ENCODE measurements around the gene PSMD13. TPM values are rescaled to one million over a fixed set of nuclear protein-coding genes. Genes with fewer than 3 reads are reported as not detected.
"Not testable (repeated sequence)": the region's sequence is repeated elsewhere in the genome, so short reads cannot be mapped to it uniquely, and the experiment has no call there.

PSMD13 gene
- total RNA-seq, 2 experiments from 2014 or later, result 130 to 131 TPM

DNA sequence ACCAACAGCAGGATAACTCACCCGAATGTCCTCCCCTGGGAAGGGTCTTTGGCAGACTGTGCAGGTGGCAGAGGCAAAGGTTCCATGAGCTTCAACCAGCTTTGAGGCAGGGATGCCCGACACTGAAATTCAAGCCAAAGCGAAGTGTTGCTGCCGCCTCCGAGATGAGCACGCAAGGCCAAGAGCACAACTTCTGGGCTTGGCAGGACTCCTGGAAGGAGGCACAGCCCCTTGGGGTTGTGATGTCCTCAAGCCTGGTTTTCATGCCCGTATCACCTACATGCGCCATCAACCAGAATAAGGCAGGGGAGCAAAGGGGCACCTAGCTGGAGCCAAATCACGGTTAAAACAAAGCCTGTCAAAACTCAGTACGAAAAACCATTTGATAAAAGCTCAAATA is 6.3 kb upstream of the PSMD13 start:
- H3K27ac Mint-ChIP-seq, result no peak overlapping the region
- no peaks in the 10 kb centered on the region for H3K9me3 Mint-ChIP-seq
- no peak for ATAC-seq (ENCODE audit: low read depth)
- no peak for DNase-seq
- no peak overlapping the region for H3K4me3 Mint-ChIP-seq
- peaks cover 2% of the 10 kb centered on the region for H3K36me3 Mint-ChIP-seq
- no peaks in the 10 kb centered on the region for H3K27me3 Mint-ChIP-seq
- peaks cover 15% of the 10 kb centered on the region for H3K4me1 Mint-ChIP-seq
- POLR2A ChIA-PET, result no interaction called here

DNA sequence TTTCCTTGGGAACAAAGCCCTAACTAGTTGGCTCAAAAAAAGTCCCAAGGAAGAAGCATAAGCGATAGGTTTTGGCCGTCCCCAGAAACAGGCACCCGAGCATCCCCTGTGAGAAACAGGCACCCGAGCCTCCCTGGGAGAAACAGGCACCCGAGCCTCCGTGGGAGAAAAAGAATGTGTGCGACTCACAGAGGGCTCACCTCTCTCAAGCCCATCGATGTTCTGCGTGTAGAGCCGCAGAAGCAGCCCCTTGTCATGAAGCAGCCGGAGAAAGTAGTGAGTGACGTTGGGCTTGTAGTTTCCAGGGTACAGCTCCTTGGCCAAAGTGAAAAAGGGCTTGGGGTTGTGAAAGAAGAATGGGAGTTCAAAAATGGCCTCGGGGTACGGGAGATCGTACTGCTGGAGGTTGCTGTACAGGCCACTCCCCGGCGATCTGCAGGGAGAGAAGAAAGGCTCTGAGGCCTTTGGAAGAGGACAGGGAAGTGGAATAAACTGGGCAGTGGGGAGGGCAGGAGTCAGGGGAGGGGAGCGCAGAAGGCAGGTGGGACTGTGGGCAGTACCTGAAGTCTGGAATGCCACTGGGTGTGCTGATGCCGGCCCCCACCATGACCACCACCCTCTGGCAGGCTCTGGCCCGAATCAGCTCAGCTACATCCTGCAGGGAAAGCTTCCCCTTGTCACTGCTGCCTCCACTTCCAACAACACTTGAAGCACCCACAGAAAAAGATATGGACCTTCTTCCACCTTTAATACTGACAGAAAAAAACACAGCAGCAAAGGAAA is 3.8 kb upstream of the PSMD13 start:
- POLR2A ChIA-PET, result no interaction called here
- DNase-seq, result no peak
- peaks cover 2% of the 10 kb centered on the region for H3K36me3 Mint-ChIP-seq
- ATAC-seq (ENCODE audit: low read depth), result no peak
- no peaks in the 10 kb centered on the region for H3K9me3 Mint-ChIP-seq
- no peak overlapping the region for H3K27ac Mint-ChIP-seq
- peaks cover 12% of the 10 kb centered on the region for H3K4me1 Mint-ChIP-seq
- no peaks in the 10 kb centered on the region for H3K27me3 Mint-ChIP-seq
- no peak overlapping the region for H3K4me3 Mint-ChIP-seq

DNA sequence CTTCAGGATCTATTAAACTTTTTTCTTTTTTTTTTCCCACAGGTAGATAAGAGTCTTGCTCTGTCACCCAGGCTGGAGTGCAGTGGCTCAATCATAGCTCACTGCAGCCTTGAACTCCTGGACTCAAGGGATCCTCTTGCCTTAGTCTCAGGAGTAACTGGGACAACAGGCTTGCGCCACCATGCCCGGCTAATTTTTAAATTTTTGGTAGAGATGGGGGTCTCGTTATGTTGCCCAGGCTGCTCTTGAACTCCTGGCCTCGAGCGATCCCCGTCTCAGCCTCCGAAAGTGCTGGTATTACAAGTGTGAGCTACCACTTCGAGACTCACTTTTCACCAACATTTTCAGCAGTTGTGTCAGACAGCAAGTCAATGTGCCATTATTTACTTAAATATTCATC is 1.6 kb upstream of the PSMD13 start:
- no peaks in the 10 kb centered on the region for H3K27me3 Mint-ChIP-seq
- no peaks in the 10 kb centered on the region for H3K9me3 Mint-ChIP-seq
- peak overlapping the region; percentile 85 for H3K27ac Mint-ChIP-seq
- H3K4me3 Mint-ChIP-seq, result peak overlapping the region; percentile 88
- peaks cover 26% of the 10 kb centered on the region for H3K4me1 Mint-ChIP-seq
- POLR2A ChIA-PET, result interaction anchor here (0.7 to 5.2 kb wide), 3 partner anchors 16 to 52 kb away, joined by 3 to 44 read pairs (median 3); partner anchors contain the start of genes BET1L and RIC8A
- ATAC-seq (ENCODE audit: low read depth) (no peak), DNase-seq (no peak)
- peaks cover 4% of the 10 kb centered on the region for H3K36me3 Mint-ChIP-seq

DNA sequence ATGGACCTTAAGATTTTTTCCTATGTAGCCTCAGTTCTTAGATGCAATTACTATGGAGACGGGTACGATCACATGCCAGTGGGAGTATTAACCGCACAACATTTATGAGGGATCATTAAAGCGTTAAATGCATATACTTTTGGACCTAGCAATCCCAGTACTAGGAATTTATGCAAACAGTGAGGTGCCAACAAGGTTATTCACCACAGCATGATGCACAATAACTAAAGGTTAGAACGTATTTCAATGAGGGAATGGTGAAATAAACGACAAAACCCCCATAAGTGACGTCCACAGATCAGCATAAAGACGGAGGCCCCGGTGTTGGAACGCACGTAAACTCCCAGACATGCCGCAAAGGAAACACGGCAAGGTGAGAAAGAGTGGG is 1.2 kb upstream of the PSMD13 start:
- Mint-ChIP-seq H3K4me1 (peaks cover 28% of the 10 kb centered on the region), H3K27ac (peak overlapping the region; percentile 85)
- POLR2A ChIA-PET, result interaction anchor here (1.4 to 5.2 kb wide), 2 partner anchors 15 to 28 kb away, joined by 3 to 44 read pairs; partner anchors contain the start of genes BET1L and RIC8A

GRCh38 chr11:235997-236773 is 591 bp upstream of the PSMD13 start, which contains the start of gene SIRT3:
Gene SIRT3 (minus strand): TSS chr11:236342. CDS start chr11:236328, 14 bp downstream.
- POLR2A ChIA-PET, result interaction anchor here (1.1 to 5.2 kb wide), 7 partner anchors 15 to 212 kb away, joined by 3 to 44 read pairs (median 8); partner anchors contain the start of genes BET1L and RIC8A
- peaks cover 30% of the 10 kb centered on the region for H3K4me1 Mint-ChIP-seq
- peak within 1 kb of the TSS; percentile 98 for H3K4me3 Mint-ChIP-seq
- DNase-seq (peak; percentile 84), ATAC-seq (ENCODE audit: low read depth) (peak; percentile 89)
- peaks cover 6% of the 10 kb centered on the region for H3K36me3 Mint-ChIP-seq
- H3K27me3 Mint-ChIP-seq, result no peaks in the 10 kb centered on the region
- H3K27ac Mint-ChIP-seq, result peak within 1 kb of the TSS; percentile 98
- no peaks in the 10 kb centered on the region for H3K9me3 Mint-ChIP-seq

More for the DNA sequence above, 1.2 kb upstream of the PSMD13 start:
- Mint-ChIP-seq H3K9me3 (no peaks in the 10 kb centered on the region), H3K27me3 (no peaks in the 10 kb centered on the region), H3K36me3 (peaks cover 4% of the 10 kb centered on the region), H3K4me3 (peak overlapping the region; percentile 88)
- ATAC-seq (ENCODE audit: low read depth) (peak; percentile 34), DNase-seq (no peak)

- peaks cover 40% of the 10 kb centered on the region for H3K4me1 Mint-ChIP-seq
Measured at GRCh38 chr11:238346-238745, 1.6 kb downstream of the PSMD13 start.

DNA sequence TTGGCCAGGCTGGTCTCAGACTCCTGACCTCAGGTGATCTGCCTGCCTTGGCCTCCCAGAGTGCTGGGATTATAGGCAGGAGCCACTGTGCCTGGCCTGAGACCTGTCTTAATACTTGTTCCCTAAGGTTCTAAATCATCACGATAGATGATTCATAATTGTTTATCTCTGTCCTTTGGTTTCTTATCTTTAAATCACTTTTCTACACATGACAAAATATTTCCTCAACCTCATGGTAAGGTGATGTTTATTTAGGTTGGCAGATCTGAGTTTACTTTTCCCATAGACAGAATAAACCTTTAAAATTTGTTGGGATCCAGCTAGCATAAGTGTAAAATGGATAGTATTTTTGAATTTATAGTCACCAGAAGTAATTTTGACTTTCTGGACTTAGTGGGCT is 3.5 kb downstream of the PSMD13 start:
- no peak overlapping the region for H3K27ac Mint-ChIP-seq
- no peak overlapping the region for H3K4me3 Mint-ChIP-seq
- H3K9me3 Mint-ChIP-seq, result no peaks in the 10 kb centered on the region
- H3K4me1 Mint-ChIP-seq, result peaks cover 42% of the 10 kb centered on the region
- DNase-seq (no peak), ATAC-seq (ENCODE audit: low read depth) (no peak)
- H3K36me3 Mint-ChIP-seq, result peaks cover 27% of the 10 kb centered on the region
- POLR2A ChIA-PET, result no interaction called here
- no peaks in the 10 kb centered on the region for H3K27me3 Mint-ChIP-seq

More at GRCh38 chr11:238346-238745, 1.6 kb downstream of the PSMD13 start:
- Mint-ChIP-seq H3K4me3 (peak overlapping the region; percentile 98), H3K36me3 (peaks cover 21% of the 10 kb centered on the region), H3K27ac (peak overlapping the region; percentile 6)
- POLR2A ChIA-PET, result interaction anchor here (1.1 to 5.2 kb wide), 3 partner anchors 10 to 41 kb away, joined by 3 to 44 read pairs (median 6); partner anchors contain the start of genes BET1L and RIC8A
- not testable (repeated sequence) for DNase-seq; H3K27me3 Mint-ChIP-seq; H3K9me3 Mint-ChIP-seq; ATAC-seq (ENCODE audit: low read depth)

- POLR2A ChIA-PET, result no interaction called here
- Mint-ChIP-seq H3K4me3 (no peak overlapping the region), H3K27ac (peak overlapping the region; percentile 51), H3K4me1 (peaks cover 37% of the 10 kb centered on the region), H3K9me3 (no peaks in the 10 kb centered on the region), H3K36me3 (peaks cover 34% of the 10 kb centered on the region), H3K27me3 (no peaks in the 10 kb centered on the region)
- DNase-seq, result no peak
- ATAC-seq (ENCODE audit: low read depth), result no peak
Measured at GRCh38 chr11:241634-242033, 4.9 kb downstream of the PSMD13 start.

GRCh38 chr11:244376-244775 is 7.6 kb downstream of the PSMD13 start:
- Mint-ChIP-seq H3K4me3 (no peak overlapping the region), H3K27me3 (no peaks in the 10 kb centered on the region), H3K9me3 (no peaks in the 10 kb centered on the region), H3K36me3 (peaks cover 49% of the 10 kb centered on the region), H3K27ac (peak overlapping the region; percentile 59), H3K4me1 (peaks cover 28% of the 10 kb centered on the region)
- POLR2A ChIA-PET, result interaction anchor here (1.2 kb wide), 1 partner anchor 37 kb away, joined by 3 read pairs; no protein-coding TSS in a partner anchor
- DNase-seq (no peak), ATAC-seq (ENCODE audit: low read depth) (no peak)

- Mint-ChIP-seq H3K27ac (peak overlapping the region; percentile 4), H3K4me3 (no peak overlapping the region)
Measured at GRCh38 chr11:249062-249461, 12.3 kb downstream of the PSMD13 start.

DNA sequence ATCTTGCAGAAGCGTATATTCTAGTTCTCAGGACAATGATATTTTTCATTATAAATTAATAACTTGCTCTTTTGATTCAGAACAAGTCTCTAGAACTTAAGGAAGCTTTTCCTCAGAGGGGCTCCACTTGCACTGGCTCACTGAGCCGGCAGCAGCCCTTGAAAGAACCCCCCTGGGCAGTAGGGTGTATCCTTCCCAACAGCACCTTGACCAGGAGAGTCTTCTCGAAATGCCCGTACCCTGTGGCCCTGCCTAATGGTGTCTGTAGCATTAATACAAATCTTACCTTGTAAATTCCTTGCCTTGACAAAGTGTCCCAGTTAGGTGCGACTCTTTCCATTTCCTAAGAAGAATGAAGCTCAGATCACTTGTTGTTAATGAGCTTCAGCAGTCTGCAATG is 13.5 kb downstream of the PSMD13 start:
- POLR2A ChIA-PET, result interaction anchor here (0.9 to 3.3 kb wide), 20 partner anchors 11 to 165 kb away, joined by 3 to 43 read pairs (median 5); partner anchors contain the start of genes BET1L, IFITM2, NLRP6 and PGGHG
- Mint-ChIP-seq H3K27ac (peak overlapping the region; percentile 82), H3K4me1 (peaks cover 14% of the 10 kb centered on the region), H3K4me3 (no peak overlapping the region), H3K9me3 (no peaks in the 10 kb centered on the region), H3K36me3 (peaks cover 31% of the 10 kb centered on the region), H3K27me3 (no peaks in the 10 kb centered on the region)
- DNase-seq, result no peak
- ATAC-seq (ENCODE audit: low read depth), result peak; percentile 6

More at GRCh38 chr11:249062-249461, 12.3 kb downstream of the PSMD13 start:
- Mint-ChIP-seq H3K4me1 (peaks cover 14% of the 10 kb centered on the region), H3K9me3 (no peaks in the 10 kb centered on the region), H3K36me3 (peaks cover 35% of the 10 kb centered on the region), H3K27me3 (no peaks in the 10 kb centered on the region)
- POLR2A ChIA-PET, result interaction anchor here (1.1 to 1.2 kb wide), 3 partner anchors 12 to 56 kb away, joined by 3 to 6 read pairs (median 3); no protein-coding TSS in a partner anchor
- no peak for ATAC-seq (ENCODE audit: low read depth)
- DNase-seq, result no peak

GRCh38 chr11:250740-251299 is 14.0 kb downstream of the PSMD13 start:
- H3K27ac Mint-ChIP-seq, result peak overlapping the region; percentile 82
- no peaks in the 10 kb centered on the region for H3K9me3 Mint-ChIP-seq
- ATAC-seq (ENCODE audit: low read depth) (peak; percentile 98), DNase-seq (peak; percentile 83)
- H3K36me3 Mint-ChIP-seq, result peaks cover 29% of the 10 kb centered on the region
- peak overlapping the region; percentile 63 for H3K4me3 Mint-ChIP-seq
- POLR2A ChIA-PET, result interaction anchor here (0.9 to 3.3 kb wide), 20 partner anchors 10 to 164 kb away, joined by 3 to 43 read pairs (median 5); partner anchors contain the start of genes BET1L, IFITM2, NLRP6 and PGGHG
- no peaks in the 10 kb centered on the region for H3K27me3 Mint-ChIP-seq
- H3K4me1 Mint-ChIP-seq, result peaks cover 14% of the 10 kb centered on the region

Data from activated naive CD8-positive, alpha-beta T cell treated with anti-CD3 and anti-CD28 coated beads, Interleukin-2, amount 10 ng/mL, durations not matched to agents 7 days and 5 days (primary cell).